ENCODE measurements around the gene SLC26A1.

The SLC26A1 gene

DNA sequence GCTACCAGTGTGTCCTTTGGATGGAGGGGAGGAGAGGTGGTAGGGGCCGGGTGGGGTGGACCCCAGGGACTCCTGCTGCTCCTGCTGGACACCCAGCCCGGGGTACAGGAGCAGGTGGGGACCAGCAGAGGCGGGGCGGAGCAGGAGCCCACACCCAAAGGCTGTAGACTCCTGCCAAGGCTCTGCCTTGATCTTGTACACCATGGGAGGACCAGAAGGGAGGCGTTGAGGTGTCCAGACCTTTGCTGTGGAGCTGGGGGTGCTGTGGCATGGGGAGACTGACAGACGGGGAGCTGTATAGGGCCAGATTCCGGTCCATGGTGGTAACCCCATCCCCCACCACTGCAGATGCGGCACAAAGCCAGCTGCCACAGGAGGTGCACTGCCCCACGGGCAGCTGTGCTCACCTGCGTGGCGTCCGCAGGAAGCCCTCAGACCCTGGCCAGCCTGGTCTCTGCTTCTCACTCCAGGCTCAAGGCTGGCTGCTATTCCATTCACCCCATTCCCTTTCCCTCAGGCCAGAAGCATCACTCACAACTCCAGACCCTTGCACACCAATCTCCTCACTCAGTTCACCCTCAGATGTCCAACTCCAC is 5.0 kb upstream of the SLC26A1 start:
- no peak for DNase-seq

DNA sequence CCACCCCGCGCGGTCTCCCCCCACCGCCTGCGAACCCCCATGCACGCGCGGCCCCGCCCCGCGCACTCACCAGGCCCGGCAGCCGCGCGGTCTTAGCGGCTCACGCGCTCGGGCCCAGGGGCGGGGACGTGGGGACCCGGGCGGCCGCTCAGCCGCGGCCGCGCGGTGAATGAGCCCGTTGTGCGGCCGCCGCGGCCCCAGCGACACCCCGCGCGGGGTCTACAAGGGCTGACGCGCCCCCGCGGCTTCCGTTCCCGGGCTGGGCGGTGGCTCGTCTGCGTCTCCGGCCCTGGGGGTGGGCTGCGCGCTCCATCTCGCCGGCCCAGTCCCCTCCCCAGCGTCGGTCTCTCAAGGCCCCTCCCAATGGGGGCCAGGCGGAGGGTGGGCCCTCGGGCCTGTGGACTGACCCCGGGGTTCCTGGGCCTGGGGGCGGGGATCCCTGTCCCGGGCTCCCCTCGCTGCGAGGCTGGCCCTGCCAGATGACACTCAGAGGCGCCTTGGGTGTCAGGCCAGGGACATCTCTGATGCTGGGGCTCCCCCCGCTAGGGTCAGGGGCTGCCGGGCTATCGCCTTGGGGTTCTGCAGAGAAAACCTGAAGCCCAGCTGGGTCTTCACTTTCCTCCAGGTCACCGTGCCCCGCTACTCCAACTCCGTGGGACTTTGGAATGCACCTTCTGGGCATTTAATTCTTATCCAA is 4.3 kb upstream of the SLC26A1 start:
- DNase-seq, result no peak

DNA sequence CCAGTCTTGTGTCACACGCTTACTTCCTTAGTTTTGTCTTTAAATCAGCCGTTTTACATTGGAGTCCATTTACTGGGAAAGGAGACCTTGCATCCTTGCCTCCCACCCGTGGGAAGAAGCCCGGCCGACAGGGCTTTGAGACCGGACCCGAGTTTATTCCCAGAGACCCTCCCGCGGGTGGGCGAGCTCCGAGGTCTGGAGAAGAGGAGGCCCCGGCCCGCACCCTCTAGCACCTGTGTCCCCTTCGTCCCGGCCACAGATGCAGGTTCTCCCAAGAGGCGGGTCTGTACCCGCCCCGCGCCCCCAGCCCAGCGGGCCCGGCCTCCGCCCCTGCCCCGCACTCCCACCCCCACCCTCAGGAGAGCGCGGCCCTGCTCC is 3.8 kb upstream of the SLC26A1 start:
- no peak for DNase-seq

DNA sequence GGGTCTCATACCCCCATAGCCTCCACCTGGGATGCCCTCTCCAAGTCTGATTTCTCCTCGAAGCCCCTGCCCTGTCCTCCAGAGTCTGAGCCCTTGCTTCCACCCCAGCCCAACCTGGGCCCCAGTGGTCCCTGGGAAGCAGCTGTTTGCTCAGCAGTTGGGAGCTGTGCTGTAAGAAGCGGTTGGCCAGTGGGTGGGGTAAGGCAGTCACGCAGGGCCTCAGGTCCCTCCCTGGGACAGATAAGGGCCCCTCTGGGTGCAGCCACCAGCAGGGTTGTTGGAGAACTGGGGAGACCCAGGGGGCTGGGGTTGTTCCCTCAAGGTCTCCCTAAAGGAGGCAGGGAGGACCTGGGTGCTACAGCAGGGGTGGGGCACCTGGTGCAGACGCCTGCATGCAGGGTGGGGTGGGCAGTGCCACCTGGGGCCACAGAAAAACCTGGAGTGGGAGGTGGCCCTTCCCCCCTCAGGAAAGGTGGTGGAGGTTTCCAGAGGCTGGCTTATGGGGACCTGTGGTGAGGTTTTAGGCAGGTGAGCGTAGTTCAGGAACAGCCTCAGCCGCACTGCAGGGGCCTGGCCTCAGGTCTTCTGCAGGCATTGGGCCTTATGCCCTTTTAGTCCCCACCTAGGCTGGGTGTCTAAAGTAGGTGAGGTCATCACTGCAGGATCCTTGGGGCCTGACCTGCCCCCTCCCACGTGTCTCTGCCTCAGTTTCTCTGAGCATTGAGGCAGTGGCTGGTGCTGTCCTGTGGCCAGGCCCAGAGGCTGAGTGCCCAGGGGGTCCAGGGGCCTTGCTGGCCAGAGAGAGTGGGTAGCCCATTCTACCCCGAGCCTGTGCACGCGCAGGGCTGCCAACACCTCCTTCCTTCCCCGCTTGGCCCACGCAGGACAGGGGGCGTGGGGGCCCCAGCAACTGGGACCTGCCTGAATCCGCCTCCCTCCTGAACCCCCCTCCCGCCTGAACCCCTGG is 3.1 kb upstream of the SLC26A1 start:
- no peak for DNase-seq

DNA sequence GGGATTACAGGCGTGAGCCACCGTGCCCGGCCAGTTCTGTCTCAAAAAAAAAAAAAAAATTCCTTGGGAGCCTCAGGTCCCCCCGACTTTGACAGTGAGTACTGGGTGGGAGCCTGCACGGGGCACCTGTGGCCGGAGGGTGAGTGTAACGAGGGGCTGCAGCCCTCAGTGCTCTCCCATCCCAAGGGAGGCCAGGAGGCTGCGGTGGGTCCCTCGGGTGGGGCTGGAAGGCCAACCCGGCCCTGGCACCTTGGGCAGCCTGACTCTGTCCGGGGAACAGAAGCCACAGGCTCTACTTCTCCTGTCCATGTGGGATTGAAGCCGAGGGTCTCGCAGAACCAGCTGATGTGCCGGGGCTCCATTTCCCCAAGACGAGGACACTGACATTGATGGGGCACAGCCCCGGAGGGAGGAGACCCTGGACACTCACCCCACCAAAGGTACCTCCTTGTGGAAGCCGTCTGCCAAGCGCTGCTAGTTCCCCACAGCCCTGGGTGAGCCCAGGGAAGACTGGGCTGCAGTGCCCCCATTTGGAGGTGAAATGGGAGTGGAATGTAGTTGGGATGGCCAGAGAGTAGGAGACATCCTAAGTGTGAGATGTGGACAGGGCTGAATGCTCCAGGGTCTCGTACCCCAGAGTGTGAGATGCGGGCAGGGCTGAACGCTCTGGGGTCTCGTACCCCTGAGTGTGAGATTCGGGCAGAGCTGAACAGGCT is 2.3 kb upstream of the SLC26A1 start:
- DNase-seq, result no peak

DNA sequence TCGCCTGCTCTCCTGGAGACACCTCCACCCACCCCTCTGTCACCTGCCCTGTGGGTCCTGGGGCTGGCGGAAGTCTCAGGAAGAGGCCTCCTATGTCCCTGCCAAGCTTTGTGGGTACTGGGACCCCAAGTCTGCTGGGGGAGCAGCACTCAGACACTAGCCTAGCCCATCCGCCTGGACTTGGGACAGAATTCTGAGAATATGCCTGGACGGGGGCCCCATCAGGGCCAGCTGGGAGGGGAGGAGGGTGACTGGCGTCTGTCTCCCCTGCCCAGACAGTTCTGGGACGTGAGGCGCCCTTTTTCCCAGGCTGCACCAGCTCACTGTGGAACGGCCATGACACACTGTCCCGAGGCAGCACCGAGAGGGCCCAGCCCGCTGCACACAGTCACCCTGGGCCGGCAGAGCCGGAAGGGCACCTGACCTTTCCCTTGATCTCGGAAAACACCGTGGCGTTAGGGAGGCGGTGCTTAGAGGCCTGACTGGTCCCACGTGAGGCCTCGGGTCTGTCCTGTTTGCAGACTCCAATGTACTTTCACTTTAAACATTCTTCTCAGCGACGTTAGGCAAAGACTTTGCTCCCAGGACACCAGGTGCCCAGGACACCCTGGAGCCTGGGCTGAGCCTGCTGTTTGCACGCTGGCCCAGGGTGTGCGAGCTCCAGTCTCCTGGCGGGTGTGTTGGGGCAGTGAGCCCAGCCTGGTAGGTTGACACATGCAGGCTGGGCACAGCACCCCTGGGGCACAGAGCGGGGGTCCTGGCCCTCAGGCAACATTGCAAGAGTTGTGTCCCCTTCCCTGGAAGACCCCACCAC is 700 bp downstream of the SLC26A1 start:
- no peak for DNase-seq

DNA sequence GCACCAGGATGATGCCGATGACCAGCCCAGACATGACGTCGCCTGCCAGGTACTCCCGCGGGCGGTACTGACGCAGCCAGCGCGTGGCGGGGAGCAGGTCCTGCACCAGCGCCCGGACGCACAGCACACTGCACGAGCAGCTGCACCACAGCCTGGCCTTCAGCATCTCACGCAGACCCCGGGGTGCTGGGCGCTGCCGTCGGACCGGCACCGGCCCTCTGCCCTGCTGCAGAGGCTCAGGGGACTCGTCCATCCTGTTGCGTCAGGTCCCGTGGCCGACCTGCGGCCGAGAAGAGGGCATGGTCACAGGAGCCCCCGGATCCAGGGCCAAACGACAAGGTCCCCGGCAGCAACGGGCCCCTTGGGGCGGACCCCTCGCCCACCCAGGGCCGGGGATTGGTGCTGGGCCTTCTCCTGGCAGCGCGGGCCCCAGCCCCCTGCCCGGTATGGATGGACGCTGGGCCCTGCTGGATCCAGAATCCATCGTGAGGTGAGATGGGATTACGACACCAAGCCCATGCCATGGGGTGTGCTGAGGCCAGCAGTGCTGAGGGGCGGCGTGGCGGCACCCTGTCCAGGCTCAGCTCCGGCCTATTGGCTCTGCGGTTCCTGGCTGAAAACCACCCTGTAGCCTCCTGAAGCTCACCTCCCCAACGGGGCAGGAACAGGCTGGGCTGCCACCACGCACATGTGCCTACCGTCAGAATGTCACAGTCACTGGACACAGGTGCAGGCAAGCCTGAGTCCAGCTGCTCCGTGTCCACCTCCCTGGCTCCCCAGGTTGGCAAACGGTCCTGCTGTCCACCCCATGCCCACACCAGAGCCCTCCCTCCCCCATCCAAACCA is 1.5 kb downstream of the SLC26A1 start:
- no peak for DNase-seq

DNA sequence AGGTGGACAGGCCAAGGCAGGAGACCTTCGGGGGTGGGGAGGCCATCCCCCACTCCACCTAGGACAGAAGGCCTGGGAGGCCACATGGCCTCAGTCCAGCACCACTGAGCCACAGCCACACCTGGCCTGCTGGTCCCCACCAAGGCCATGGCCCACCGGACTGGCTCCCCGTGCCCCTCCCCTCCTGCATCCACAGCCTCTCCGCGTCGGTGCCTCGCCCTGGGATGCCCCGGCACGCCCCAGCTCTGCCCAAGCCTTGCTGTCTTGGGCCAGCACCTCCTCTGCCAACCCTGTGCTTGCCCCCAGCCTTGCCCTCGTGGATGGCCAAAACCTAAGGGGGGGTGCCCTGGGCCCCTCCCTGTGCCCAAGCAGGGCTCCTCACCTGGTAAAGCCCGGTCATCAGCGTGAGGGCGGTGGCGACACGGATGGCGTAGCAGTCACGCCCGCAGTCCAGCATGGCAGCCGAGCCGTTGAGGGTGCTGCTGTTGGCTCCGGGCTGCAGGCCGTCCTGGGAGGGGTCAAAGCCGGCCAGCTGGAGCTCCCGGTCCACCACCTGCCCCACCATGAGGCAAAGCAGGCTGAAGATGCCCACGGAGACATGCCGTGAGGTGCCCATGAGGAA is 2.3 kb downstream of the SLC26A1 start:
- no peak for DNase-seq

DNA sequence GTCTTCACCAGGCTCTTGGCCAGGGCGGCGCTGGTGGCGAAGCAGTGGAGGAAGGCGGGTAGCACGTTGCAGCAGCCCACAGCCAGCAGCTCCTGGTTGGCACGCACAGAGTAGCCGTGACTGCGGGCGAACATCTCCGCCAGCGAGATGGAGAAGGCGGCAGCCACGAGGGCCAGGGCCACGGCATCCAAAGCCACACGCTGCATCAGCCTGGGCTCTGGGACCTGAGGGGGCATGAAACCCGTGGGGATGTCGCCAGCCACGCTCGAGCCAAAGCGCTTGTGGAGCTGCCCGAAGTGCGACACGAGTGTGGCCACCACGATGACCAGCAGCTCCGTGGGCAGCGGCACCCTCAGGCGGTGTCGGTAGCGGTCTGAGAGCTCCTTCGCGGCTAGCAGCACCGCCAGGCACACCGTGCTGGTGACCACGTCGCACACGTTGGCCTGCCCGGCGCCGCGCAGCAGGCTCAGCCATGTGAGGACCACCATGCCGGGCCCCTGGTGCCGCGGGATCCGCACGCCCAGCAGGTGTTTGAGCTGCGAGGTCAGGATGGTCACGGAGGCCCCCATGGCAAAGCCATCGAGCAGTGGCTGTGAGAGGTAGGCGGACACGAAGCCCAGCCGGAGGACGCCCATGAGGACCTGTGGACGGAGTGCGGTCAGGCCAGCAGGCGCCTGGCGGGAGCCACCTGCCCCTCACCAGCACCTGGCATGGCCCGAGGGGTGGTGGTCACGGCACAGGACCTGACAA is 3.3 kb downstream of the SLC26A1 start:
- DNase-seq, result no peak

DNA sequence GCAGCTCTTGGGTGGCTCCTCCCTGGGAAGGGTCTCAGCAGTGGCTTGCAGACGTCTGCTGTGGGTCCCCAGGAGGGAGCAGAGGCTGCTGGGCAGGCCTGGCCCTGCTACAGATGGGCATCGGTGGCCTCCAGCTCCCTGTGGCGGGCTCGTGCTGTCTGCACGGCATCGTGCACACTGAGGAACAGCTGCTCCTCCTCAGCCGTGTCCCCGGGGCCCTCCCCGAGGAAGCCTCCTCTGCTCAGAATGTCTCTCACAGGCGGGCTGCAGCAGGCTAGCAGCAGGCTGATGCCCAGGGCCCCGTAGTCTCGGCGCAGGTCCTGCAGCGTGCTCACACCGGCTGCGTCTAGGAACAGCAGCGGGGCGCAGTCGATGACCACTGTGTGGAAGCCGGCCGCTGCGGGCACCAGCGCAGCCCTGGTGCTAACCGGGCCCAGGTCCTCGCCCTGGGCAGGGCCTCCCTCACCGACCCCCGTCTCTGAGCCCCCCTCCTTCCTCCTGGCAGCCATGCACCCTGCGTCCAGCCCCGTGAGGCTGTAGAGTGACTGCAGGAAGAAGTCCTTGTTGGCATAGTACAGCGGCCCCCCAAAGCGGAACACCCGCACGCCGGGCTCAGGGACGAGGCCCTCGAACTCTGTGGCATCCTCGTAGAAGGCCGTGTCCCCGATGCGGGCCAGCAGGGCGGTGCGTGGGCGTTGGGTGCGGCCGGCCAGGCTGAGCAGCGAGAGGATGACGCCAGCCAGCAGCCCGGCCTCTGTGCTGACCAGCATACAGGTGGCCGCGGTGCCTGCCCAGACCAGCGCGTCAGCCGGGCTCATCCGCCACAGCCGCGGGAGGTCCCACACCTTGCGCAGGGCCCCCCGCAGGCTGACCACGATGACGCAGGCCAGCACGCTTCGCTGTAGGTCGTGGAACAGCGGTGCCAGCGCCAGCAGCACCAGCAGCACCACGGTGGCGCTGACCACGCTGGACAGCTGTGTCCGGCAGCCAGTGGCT is 4.2 kb downstream of the SLC26A1 start:
- DNase-seq, result no peak

DNA sequence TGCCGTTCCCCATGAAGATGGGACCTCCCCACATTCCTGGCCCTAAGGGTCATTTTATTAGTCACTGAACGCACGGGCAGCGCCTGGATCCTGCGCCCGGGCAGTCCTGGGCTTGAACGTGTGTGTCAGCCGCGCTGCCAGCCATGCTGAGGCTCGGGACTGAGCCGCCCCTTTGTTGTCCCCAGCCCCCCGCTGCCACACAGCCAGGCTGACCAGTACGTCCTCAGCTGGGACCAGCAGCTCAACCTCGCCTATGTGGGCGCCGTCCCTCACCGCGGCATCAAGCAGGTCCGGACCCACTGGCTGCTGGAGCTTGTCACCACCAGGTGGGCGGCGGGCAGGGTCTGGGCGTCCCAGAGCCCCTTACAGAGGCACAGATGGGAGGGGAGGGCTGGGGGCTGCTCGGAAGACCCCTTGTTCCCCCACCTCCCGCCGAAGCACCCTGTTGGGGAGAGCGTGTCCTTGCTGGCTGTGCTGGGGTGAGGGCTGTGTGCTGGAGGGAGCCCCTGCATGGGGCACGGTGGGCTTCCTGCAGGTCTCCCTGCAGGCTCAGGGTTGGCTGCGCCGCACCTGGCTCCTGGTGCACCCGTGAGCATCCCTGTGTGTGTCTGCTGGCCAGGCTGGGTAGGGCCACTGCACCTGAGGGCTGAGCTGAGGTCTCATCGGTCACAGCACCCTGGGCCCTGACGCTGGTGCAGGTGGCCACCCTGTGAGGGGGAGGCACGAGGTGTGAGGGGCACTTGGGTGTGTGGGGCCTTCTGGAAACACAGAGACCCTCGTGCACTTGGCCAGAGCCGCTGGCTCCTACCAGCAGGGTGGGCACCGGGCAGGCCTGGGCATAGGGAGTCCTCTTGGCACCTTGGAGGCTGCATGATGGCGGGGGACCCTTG is 5.3 kb downstream of the SLC26A1 start:
- no peak for DNase-seq

DNA sequence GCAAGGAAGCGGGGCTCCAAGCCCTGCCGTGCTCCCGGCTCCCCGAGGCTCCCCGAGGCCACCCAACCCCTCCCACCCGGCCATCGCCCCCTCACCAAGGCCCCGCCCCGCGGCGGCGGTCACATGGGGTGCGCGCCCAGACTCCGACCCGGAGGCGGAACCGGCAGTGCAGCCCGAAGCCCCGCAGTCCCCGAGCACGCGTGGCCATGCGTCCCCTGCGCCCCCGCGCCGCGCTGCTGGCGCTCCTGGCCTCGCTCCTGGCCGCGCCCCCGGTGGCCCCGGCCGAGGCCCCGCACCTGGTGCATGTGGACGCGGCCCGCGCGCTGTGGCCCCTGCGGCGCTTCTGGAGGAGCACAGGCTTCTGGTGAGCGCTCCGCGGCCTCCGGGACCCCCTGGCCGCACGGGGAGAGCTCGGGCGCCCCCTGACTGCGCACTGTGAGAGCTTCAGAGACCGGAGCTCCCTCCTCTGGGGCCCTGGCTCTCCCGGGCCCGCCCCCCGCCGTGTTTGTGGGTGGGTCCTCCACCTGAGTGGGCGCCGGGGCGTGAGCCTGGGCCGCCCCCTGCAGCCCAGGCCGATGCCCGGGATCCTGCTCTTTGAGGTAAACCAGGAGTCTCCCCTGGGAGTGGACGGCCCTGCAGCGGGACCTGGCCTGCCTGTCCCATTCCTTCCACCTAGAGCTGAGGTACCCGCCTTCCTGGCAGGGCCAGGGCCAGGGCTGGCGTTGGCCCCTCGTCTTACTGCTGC is 6.2 kb downstream of the SLC26A1 start, which contains the start of gene IDUA:
Gene IDUA, plus strand, starts transcription at position 166 of the 745 bp plus-strand sequence. Its CDS starts 41 bp downstream, at position 207.
- DNase-seq, result no peak

DNA sequence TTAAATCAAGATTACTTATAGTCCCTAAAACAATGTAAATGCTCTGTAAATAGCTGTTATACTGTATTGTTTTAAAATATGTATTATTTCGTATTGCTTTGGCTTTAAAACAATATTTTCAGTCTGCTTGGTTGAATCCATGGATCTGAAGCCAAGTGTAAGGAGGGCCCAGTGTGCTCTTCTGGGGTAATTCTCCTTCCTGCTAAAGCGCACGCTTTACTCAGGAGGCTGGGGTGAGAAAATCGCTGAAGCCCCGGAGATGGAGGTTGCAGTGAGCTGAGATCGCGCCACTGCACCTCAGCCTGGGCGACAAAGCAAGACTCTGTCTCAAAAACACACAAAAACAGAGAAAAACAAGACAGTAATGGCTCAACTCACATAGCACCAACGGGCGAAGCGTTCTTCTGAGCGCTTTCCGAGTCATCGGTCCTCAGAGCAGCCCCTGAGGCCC is 6.8 kb downstream of the SLC26A1 start:
- no peak for DNase-seq

DNA sequence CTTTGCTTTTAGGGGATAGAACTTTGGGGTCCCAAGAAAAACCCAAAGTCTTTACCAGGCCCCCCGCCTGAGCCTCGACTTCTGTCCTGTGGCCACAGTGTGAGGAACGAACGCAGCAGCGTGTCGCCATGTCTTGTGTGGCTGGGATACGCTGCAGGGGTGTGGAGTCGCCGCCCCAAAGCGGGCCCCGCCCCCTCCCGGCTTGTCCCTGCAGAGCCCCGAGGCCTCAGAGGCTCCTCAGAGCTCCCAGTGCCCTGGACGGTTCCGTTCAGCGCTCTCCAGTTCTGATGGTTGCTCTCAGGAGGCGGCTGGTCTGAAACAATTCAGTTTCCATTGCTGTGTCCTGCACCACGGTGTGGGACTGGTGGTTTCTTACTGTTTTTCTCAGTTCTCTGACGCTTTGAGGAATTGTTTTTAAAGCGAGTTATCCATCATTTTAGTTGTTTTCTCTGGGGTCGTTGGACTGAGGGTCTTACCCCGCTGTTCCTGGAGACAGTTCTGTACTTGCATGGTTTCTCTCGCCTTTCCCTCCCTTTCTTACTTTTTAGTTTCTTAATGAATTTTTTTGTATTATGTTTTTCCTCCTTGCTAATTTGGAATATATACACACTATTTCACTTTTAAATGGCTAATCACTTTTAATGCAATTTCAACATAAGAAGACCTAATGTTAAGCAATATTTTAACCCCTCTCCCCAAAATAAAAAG is 7.9 kb downstream of the SLC26A1 start:
- DNase-seq, result no peak

DNA sequence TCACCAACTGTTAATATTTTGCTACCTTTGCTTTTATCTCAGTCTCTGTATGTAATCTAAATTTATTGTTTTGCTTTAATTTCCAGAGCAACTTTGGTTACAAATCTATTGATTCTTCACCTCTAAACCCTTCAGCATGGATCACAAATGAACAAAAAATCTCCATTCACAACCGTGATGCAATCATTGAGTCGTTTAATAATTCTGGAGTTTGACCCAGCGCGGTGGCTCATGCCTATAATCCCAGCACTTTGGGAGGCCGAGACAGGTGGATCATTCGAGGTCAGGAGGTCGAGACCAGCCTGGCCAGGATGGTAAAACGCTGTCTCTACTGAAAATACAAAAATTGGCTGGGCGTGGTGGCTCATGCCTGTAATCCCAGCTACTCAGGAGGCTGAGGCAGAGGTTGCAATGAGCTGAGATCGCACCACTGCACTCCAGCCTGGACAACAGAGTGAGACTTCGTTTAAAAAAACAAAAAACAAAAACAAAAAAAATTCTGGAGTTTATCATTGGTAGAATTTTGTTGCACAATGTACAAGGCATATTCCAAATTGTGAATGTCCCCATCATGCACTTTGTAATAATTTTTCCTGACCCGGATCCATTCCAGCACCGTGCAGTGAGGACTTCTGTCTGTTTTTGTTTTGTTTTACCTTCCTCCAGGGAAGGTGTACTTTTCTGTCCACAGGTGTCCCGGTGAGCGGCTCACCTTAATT is 8.7 kb downstream of the SLC26A1 start:
- no peak for DNase-seq
